Psoas muscle (tissue), 8 donors: ENCODE data around the gene UBTFL1. TPM values are rescaled to one million over a fixed set of nuclear protein-coding genes. Genes with fewer than 3 reads are reported as not detected.

ENCODE experiments used
- ATAC-seq, 4 donors: fragments of 200-7000 bp; cut with Tn5 transposase; one replicate each; pipeline ENCODE4 v1.9.1; 2020; ENCODE audit warnings: moderate library complexity in 3 of 4, mild to moderate bottlenecking in 2 of 4
- DNase-seq, 2 donors: peaks; one replicate each; pipeline ENCODE4 v3.0.0-alpha.2; 2020
- H3K27ac ChIP-seq: fragments of 200-600 bp; one replicate; pipeline ENCODE4 v1.8.0; 2022
- H3K27me3 ChIP-seq, 3 donors: fragments of 200-600 bp in 1 of 3; one replicate each; pipeline versions ENCODE4 v1.6.1 to v1.8.0; 2013 to 2022; ENCODE audit warnings: low read length in 2 of 3, mild to moderate bottlenecking in 2 of 3, moderate library complexity in 1 of 3; ENCODE audit not compliant: insufficient read depth in 3 of 3
- H3K36me3 ChIP-seq, 2 donors: fragments of 200-600 bp in 1 of 2; one replicate each; pipeline versions ENCODE4 v1.6.1 to v1.8.0; 2013 to 2022; ENCODE audit warnings: low read depth in 1 of 2, mild to moderate bottlenecking in 1 of 2, moderate library complexity in 1 of 2; ENCODE audit not compliant: insufficient read depth in 1 of 2
- H3K4me1 ChIP-seq: fragments of 200-600 bp; one replicate; pipeline ENCODE4 v1.8.0; 2022
- H3K4me3 ChIP-seq: fragments of 200-600 bp; one replicate; pipeline ENCODE4 v1.8.0; 2022; ENCODE audit warnings: mild to moderate bottlenecking
- H3K9me3 ChIP-seq: fragments of 200-600 bp; one replicate; pipeline ENCODE4 v1.8.0; 2022
- CTCF ChIP-seq: fragments of 200-600 bp; IDR thresholded peaks from one replicate; pipeline ENCODE4 v1.8.0; 2022; ENCODE audit warnings: antibody characterized with exemption
- WGBS, 3 donors: extraction: QIAGEN DNeasy Blood & Tissue Kit; methylation state at CpG; one replicate each; pipeline versions ENCODE4 v1.1.6 to v1.1.7; 2013; 5-methylcytosine and 5-hydroxymethylcytosine counted together
- intact Hi-C, 2 donors: fragments of 100-400 bp; cut with DNase I; formaldehyde crosslinking; loops; one replicate each; pipeline versions ENCODE4 v1.11.0 to v1.14.2; 2022
- polyA plus RNA-seq, 3 donors: library from polyadenylated mRNA; stranded (reverse); fragments of 200-250 nt; gene quantifications; one replicate each; pipeline ENCODE4 v1.2.3, GENCODE V29; 2013
- total RNA-seq, 4 donors: library from RNA; stranded (reverse); fragmentation: NEBNext Ultra II Directional in 2 of 4; extraction: Animal tissue kit (Norgen Biotek cat#: 25700) in 2 of 4; gene quantifications; one replicate each; pipeline versions ENCODE4 v1.2.1 to v1.2.4, GENCODE V29; 2021 to 2023
- donor health status: healthy with polysubstance abuse.
- donor health status: DM: no; HTN: no; CAD: no; lungs with moderate emphysema.
- donor health status: Bipolar disorder and iron deficiency.
- donor health status: healthy.
- donor health status: DM: yes; HTN: yes; CAD: no.
- donor health status: DM: no; HTN: no; CAD: no.
- donor health status: DM: no; HTN: no; CAD: no.
- donor health status: DM: yes; HTN: yes; CAD: no.

Gene UBTFL1
- total and polyA plus RNA-seq, 7 donors: not detected

- TF ChIP-seq CTCF: no peak
- H3K4me3 ChIP-seq: peak overlapping the region; percentile 67
- WGBS, 3 donors: 31 to 32% (median 32%) methylated on average over 11 of the region's 11 CpGs
- H3K4me1 ChIP-seq: peaks cover 4% of the 10 kb centered on the region
- peaks cover 0 to 18% (median 2%) of the 10 kb centered on the region in 3 donors for H3K27me3 ChIP-seq
- intact Hi-C loops: no loop called here
- no peaks in the 10 kb centered on the region for H3K36me3 ChIP-seq
- H3K9me3 ChIP-seq: no peaks in the 10 kb centered on the region
- no peak overlapping the region for H3K27ac ChIP-seq
- peak in 1 of 4 donors; percentile 10 for ATAC-seq
- DNase-seq: no peak
These were observed 48.1 kb downstream of the UBTFL1 start for GRCh38 chr11:90133560-90134477.

GRCh38 chr11:90134478-90135003, 48.8 kb downstream of the UBTFL1 start, which contains the start of gene NAALAD2:
NAALAD2 (plus strand) TSS chr11:90134663; CDS start chr11:90134759, 96 bp downstream.
- no peak within 1 kb of the TSS for H3K27ac ChIP-seq
- WGBS, 3 donors: 1 to 2% (median 2%) methylated on average over 25 of the region's 25 CpGs
- no peaks in the 10 kb centered on the region for H3K9me3 ChIP-seq
- peak within 1 kb of the TSS; percentile 67 for H3K4me3 ChIP-seq
- no peak for TF ChIP-seq CTCF
- H3K4me1 ChIP-seq: peaks cover 4% of the 10 kb centered on the region
- DNase-seq: peak; percentile 39 to 75
- intact Hi-C loops: no loop called here
- H3K27me3 ChIP-seq: peaks cover 0 to 18% (median 2%) of the 10 kb centered on the region in 3 donors
- no peaks in the 10 kb centered on the region for H3K36me3 ChIP-seq
- ATAC-seq: peak in 3 of 4 donors; percentile 33 to 79 (median 50)

GRCh38 chr11:90135016-90135415, 49.3 kb downstream of the UBTFL1 start:
- Histone ChIP-seq H3K4me1 (peaks cover 4% of the 10 kb centered on the region), H3K27ac (no peak overlapping the region), H3K27me3 (peaks cover 0 to 18% (median 2%) of the 10 kb centered on the region in 3 donors), H3K4me3 (peak overlapping the region; percentile 67), H3K9me3 (no peaks in the 10 kb centered on the region), H3K36me3 (no peaks in the 10 kb centered on the region)
- peak in 1 of 4 donors; percentile 12 for ATAC-seq
- DNase-seq: no peak
- intact Hi-C loops: no loop called here
- WGBS, 3 donors: 3 to 4% (median 3%) methylated on average over 5 of the region's 5 CpGs
- no peak for TF ChIP-seq CTCF

Other genes starting within 250 kb of the UBTFL1 start
- gene TRIM64B, start 207.5 kb upstream of the UBTFL1 start, total RNA-seq: not detected
- not detected for gene TRIM64B, start 207.5 kb upstream of the UBTFL1 start, polyA plus RNA-seq
- gene TRIM49D1, start 163.7 kb upstream of the UBTFL1 start, total RNA-seq: not detected
- not detected for gene TRIM49D1, start 163.7 kb upstream of the UBTFL1 start, polyA plus RNA-seq
- not detected for gene TRIM49D2, start 161.9 kb upstream of the UBTFL1 start, total RNA-seq
- gene TRIM49D2, start 161.9 kb upstream of the UBTFL1 start, polyA plus RNA-seq: not detected
- gene TRIM64, start 119.9 kb upstream of the UBTFL1 start, total RNA-seq: not detected
- gene TRIM64, start 119.9 kb upstream of the UBTFL1 start, polyA plus RNA-seq: not detected
- gene TRIM49C, start 54.8 kb upstream of the UBTFL1 start, total RNA-seq: not detected
- not detected for gene TRIM49C, start 54.8 kb upstream of the UBTFL1 start, polyA plus RNA-seq
- gene NAALAD2, start 48.7 kb downstream of the UBTFL1 start, total RNA-seq: 1 to 10 TPM in 1 of 4 donors, under 1 TPM in 3; 0.32 to 1.4 (median 0.61) TPM
- gene NAALAD2, start 48.7 kb downstream of the UBTFL1 start, polyA plus RNA-seq: under 1 TPM; 0.20 to 0.45 (median 0.39) TPM
- gene CHORDC1, start 137.1 kb downstream of the UBTFL1 start, total RNA-seq: 10 to 100 TPM; 31.8 to 42.4 (median 38.2) TPM
- 10 to 100 TPM; 25.9 to 40.4 (median 28.0) TPM for gene CHORDC1, start 137.1 kb downstream of the UBTFL1 start, polyA plus RNA-seq